ENCODE measurements around the gene KRT81. TPM values are rescaled to one million over a fixed set of nuclear protein-coding genes. Genes with fewer than 3 reads are reported as not detected.
A peak's percentile ranks its signal among the peaks of the same experiment; 100 is the strongest.
"Not testable (repeated sequence)": the region's sequence is repeated elsewhere in the genome, so short reads cannot be mapped to it uniquely, and the experiment has no call there.

KRT81 gene
- total RNA-seq, 1 donor from 2014 or later = not detected

GRCh38 chr12:52252728-52253343, 38.5 kb downstream of the KRT81 start:
- no peak overlapping the region for H3K4me3 ChIP-seq
- Mint-ChIP-seq H3K36me3 (no peaks in the 10 kb centered on the region), H3K27ac (peak overlapping the region; percentile 18), H3K27me3 (ENCODE audit: insufficient read depth, low read depth) (peaks cover 33% of the 10 kb centered on the region), H3K4me1 (peaks cover 40% of the 10 kb centered on the region), H3K4me3 (peak overlapping the region; percentile 46), H3K9me3 (no peaks in the 10 kb centered on the region)
- no peak overlapping the region for H3K27ac ChIP-seq
- H4K20me1 ChIP-seq (ENCODE audit: low read depth) = no peaks in the 10 kb centered on the region
- no peak overlapping the region for H3K4me2 ChIP-seq
- no peaks in the 10 kb centered on the region for H3K36me3 ChIP-seq
- H2AFZ ChIP-seq (replicated peaks) = no peak overlapping the region
- H3K27me3 ChIP-seq = peaks cover 86% of the 10 kb centered on the region
- H3K79me2 ChIP-seq (ENCODE audit: low read depth) = no peaks in the 10 kb centered on the region
- no peak overlapping the region for H3K9ac ChIP-seq
- TF ChIP-seq CTCF (IDR thresholded peaks at IDR 0.05) = no peak
- TF ChIP-seq EZH2phosphoT487 (IDR thresholded peaks at IDR 0.05) = no peak
- TF ChIP-seq EZH2 (IDR thresholded peaks at IDR 0.05) = no peak
- no peaks in the 10 kb centered on the region for H3K9me3 ChIP-seq (ENCODE audit: low read depth)
- H3F3A ChIP-seq (ENCODE audit: low read depth) = no peaks in the 10 kb centered on the region
- DNase-seq (ENCODE audit: low spot score) = no peak
- H3K4me1 ChIP-seq = peaks cover 6% of the 10 kb centered on the region

GRCh38 chr12:52252175-52252615, 39.1 kb downstream of the KRT81 start:
- H3K36me3 ChIP-seq; H3K9ac ChIP-seq; H3K27ac ChIP-seq; H3K4me2 ChIP-seq; H3K4me3 Mint-ChIP-seq; H3K27ac Mint-ChIP-seq; H3K9me3 Mint-ChIP-seq; H4K20me1 ChIP-seq (ENCODE audit: low read depth); H2AFZ ChIP-seq (replicated peaks); H3K4me3 ChIP-seq; H3K4me1 ChIP-seq; H3K36me3 Mint-ChIP-seq; H3K9me3 ChIP-seq (ENCODE audit: low read depth); H3K79me2 ChIP-seq (ENCODE audit: low read depth); H3F3A ChIP-seq (ENCODE audit: low read depth): not testable (repeated sequence)
- DNase-seq (ENCODE audit: low spot score) = peak; percentile 27
- TF ChIP-seq CTCF (IDR thresholded peaks at IDR 0.05) = peak; percentile 51
- peaks cover 47% of the 10 kb centered on the region for H3K4me1 Mint-ChIP-seq
- H3K27me3 ChIP-seq = peaks cover 80% of the 10 kb centered on the region
- H3K27me3 Mint-ChIP-seq (ENCODE audit: insufficient read depth, low read depth) = peaks cover 29% of the 10 kb centered on the region

- H3K4me1 Mint-ChIP-seq = peaks cover 52% of the 10 kb centered on the region
- H3K27me3 ChIP-seq = peaks cover 73% of the 10 kb centered on the region
- no peak for DNase-seq (ENCODE audit: low spot score)
- H4K20me1 ChIP-seq (ENCODE audit: low read depth) = no peaks in the 10 kb centered on the region
- H3K36me3 ChIP-seq = no peaks in the 10 kb centered on the region
- no peaks in the 10 kb centered on the region for H3K79me2 ChIP-seq (ENCODE audit: low read depth)
- no peaks in the 10 kb centered on the region for H3F3A ChIP-seq (ENCODE audit: low read depth)
- no peak overlapping the region for H3K9ac ChIP-seq
- H3K9me3 Mint-ChIP-seq = no peaks in the 10 kb centered on the region
- H3K4me2 ChIP-seq = no peak overlapping the region
- TF ChIP-seq EZH2phosphoT487 (IDR thresholded peaks at IDR 0.05) (no peak), CTCF (IDR thresholded peaks at IDR 0.05) (no peak), EZH2 (IDR thresholded peaks at IDR 0.05) (no peak)
- H3K27ac Mint-ChIP-seq = peak overlapping the region; percentile 51
- no peaks in the 10 kb centered on the region for H3K9me3 ChIP-seq (ENCODE audit: low read depth)
- no peak overlapping the region for H3K27ac ChIP-seq
- H3K4me3 ChIP-seq = no peak overlapping the region
- peaks cover 6% of the 10 kb centered on the region for H3K4me1 ChIP-seq
- H3K36me3 Mint-ChIP-seq = no peaks in the 10 kb centered on the region
- peaks cover 26% of the 10 kb centered on the region for H3K27me3 Mint-ChIP-seq (ENCODE audit: insufficient read depth, low read depth)
- H3K4me3 Mint-ChIP-seq = no peak overlapping the region
- H2AFZ ChIP-seq (replicated peaks) = no peak overlapping the region
Observed at GRCh38 chr12:52251367-52252051, 39.8 kb downstream of the KRT81 start.

All from neural progenitor cell (in vitro differentiated cells).